ENCODE results near the gene VIPAS39.

Gene VIPAS39

DNA sequence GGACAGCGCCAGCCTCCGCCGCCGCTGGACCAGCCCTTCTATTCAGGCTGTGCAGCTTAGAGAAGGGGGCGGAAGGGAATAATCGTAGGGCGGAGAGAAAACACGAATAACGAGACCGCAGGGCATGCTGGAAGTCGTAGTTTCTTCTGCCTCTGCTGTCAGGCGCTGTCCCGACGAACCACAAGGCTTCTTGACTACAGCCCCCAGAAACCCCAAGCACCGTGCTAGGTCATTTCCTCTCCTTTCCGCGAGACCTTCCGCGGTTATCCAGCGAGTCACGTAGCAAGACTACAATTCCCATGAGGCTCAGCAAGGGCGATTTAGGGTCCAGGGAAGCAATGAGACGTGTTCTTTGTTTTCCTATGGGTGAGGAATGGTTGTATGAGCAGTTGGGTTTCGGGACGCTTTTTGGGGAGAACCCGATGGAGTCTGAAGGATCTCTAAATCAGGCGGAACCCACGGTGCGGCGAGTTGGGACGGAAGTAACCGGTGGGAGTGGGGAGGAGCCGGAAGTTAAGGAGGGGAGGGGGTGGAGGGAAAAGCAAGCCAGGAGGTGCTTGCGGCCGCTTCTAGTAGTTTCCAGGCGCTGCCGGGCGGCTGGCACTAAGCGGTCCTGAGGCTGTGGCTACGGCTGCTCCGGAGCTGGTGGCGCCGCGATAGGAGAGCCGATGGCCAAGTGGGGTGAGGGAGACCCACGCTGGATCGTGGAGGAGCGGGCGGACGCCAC, at the start of gene VIPAS39, which contains the start of gene AHSA1:
TSS of gene VIPAS39 (minus strand) at position 80 of the 727 bp plus-strand sequence. CDS start 3,499 bp downstream, outside the sequence.
TSS of gene AHSA1 (plus strand) at position 572 of the 727 bp plus-strand sequence. CDS start at position 669, 97 bp downstream.
- H3K27me3 ChIP-seq (ENCODE audit: insufficient read depth, low read depth, severe bottlenecking) = no peaks in the 10 kb centered on the region
- H3K4me3 ChIP-seq (ENCODE audit: low read depth, low read length) = peak within 1 kb of the TSS; percentile 87
- peaks cover 33% of the 10 kb centered on the region for H3K36me3 ChIP-seq
- TF ChIP-seq, protein P1, sequence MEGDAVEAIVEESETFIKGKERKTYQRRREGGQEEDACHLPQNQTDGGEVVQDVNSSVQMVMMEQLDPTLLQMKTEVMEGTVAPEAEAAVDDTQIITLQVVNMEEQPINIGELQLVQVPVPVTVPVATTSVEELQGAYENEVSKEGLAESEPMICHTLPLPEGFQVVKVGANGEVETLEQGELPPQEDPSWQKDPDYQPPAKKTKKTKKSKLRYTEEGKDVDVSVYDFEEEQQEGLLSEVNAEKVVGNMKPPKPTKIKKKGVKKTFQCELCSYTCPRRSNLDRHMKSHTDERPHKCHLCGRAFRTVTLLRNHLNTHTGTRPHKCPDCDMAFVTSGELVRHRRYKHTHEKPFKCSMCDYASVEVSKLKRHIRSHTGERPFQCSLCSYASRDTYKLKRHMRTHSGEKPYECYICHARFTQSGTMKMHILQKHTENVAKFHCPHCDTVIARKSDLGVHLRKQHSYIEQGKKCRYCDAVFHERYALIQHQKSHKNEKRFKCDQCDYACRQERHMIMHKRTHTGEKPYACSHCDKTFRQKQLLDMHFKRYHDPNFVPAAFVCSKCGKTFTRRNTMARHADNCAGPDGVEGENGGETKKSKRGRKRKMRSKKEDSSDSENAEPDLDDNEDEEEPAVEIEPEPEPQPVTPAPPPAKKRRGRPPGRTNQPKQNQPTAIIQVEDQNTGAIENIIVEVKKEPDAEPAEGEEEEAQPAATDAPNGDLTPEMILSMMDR (IDR thresholded peaks at IDR 0.05; ENCODE audit: low read depth, low read length) = no peak
- DNase-seq = peak; percentile 97
- no peaks in the 10 kb centered on the region for H3K9me3 ChIP-seq (ENCODE audit: severe bottlenecking)
- H3K27ac ChIP-seq = peak within 1 kb of the TSS; percentile 97

DNA sequence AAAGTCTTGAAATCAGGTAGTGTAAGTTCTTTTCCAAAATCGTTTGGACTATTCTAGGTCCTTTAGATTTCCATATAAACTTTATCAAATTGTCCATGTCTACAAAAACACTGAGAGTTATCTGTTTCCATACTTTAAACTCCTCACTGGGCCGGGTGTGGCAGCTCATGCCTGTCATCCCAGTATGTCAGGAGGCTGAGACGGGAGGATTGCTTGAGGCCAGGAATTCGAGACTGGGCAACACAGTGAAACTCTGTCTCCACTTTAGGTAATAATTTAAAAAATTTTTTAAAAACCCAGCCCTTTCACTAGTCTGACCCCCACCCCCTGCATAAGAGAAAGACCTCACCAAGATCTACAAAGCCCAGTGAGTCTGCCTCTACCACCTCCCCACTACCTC, 47.6 kb upstream of the VIPAS39 start:
- Histone ChIP-seq H3K9me3 (ENCODE audit: severe bottlenecking) (no peaks in the 10 kb centered on the region), H3K4me3 (ENCODE audit: low read depth, low read length) (no peak overlapping the region), H3K27ac (no peak overlapping the region), H3K27me3 (ENCODE audit: insufficient read depth, low read depth, severe bottlenecking) (no peaks in the 10 kb centered on the region), H3K36me3 (no peaks in the 10 kb centered on the region)
- no peak for DNase-seq
- TF ChIP-seq, protein P1 (IDR thresholded peaks at IDR 0.05; ENCODE audit: low read depth, low read length) = no peak

DNA sequence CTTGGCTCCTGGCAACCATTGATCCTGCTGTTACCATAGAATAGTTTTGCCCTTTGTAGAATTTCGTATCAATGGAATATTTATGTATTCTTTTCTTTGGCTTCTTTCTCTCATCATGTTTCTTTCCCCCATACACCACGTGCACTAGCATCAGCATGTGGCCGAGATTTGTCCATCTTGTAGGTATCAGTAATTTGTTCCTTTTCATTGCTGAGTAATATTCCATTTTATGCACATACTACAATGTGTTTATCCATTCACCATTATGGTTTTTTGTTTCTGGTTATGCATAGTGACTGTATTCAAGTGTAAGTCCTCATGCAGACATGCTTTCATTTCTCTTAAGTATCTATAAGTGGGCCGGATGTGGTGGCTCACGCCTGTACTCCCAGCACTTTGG, 45.7 kb upstream of the VIPAS39 start:
- TF ChIP-seq, protein P1 (IDR thresholded peaks at IDR 0.05; ENCODE audit: low read depth, low read length) = no peak
- H3K9me3 ChIP-seq (ENCODE audit: severe bottlenecking) = no peaks in the 10 kb centered on the region
- no peaks in the 10 kb centered on the region for H3K36me3 ChIP-seq
- H3K4me3 ChIP-seq (ENCODE audit: low read depth, low read length) = no peak overlapping the region
- no peak overlapping the region for H3K27ac ChIP-seq
- no peak for DNase-seq
- peaks cover 11% of the 10 kb centered on the region for H3K27me3 ChIP-seq (ENCODE audit: insufficient read depth, low read depth, severe bottlenecking)

- TF ChIP-seq, protein P1 (IDR thresholded peaks at IDR 0.05; ENCODE audit: low read depth, low read length) = no peak
- peaks cover 16% of the 10 kb centered on the region for H3K27me3 ChIP-seq (ENCODE audit: insufficient read depth, low read depth, severe bottlenecking)
- H3K4me3 ChIP-seq (ENCODE audit: low read depth, low read length) = no peak overlapping the region
Observed at GRCh38 chr14:77502109-77502782, 44.8 kb upstream of the VIPAS39 start.

GRCh38 chr14:77498984-77499527, 41.7 kb upstream of the VIPAS39 start:
- TF ChIP-seq, protein P1 (IDR thresholded peaks at IDR 0.05; ENCODE audit: low read depth, low read length) = no peak
- Histone ChIP-seq H3K4me3 (ENCODE audit: low read depth, low read length) (peak overlapping the region; percentile 65), H3K27ac (no peak overlapping the region), H3K9me3 (ENCODE audit: severe bottlenecking) (no peaks in the 10 kb centered on the region), H3K36me3 (no peaks in the 10 kb centered on the region), H3K27me3 (ENCODE audit: insufficient read depth, low read depth, severe bottlenecking) (peaks cover 16% of the 10 kb centered on the region)
- DNase-seq = no peak

More at GRCh38 chr14:77502109-77502782, 44.8 kb upstream of the VIPAS39 start:
- Histone ChIP-seq H3K9me3 (ENCODE audit: severe bottlenecking) (no peaks in the 10 kb centered on the region), H3K27ac (no peak overlapping the region), H3K36me3 (no peaks in the 10 kb centered on the region)
- no peak for DNase-seq

Data from WERI-Rb-1 (cell line).